GM21528 (cell line): ENCODE results near the gene PLEKHM2.

Source experiments
- ATAC-seq: cut with Tn5 transposase; IDR thresholded peaks from one replicate; pipeline ENCODE4 v1.9.1; 2021; ENCODE audit warnings: mild to moderate bottlenecking, moderate library complexity; ENCODE audit not compliant: unreplicated experiment, low FRiP score

Gene PLEKHM2

DNA sequence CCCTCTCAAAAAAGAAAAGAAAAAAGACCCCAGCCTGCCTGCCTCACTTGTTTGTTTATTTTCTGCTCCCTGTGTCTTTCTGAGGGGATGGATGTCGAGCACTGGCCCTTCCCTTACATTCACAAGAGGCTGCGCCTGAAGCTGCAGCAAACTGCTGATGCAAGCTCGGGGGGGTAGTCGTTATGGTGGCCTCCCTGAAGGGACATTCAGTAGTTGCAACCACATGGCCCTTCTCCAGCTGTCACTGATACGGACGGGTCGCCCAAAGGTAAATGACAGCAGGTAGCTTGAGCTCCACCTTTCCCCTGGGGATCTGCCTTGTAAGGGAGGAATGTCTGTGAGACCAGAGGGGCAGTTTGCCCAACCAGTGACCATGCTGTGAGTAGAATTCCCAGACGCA lies 17.7 kb downstream of the PLEKHM2 start:
- no peak for ATAC-seq

DNA sequence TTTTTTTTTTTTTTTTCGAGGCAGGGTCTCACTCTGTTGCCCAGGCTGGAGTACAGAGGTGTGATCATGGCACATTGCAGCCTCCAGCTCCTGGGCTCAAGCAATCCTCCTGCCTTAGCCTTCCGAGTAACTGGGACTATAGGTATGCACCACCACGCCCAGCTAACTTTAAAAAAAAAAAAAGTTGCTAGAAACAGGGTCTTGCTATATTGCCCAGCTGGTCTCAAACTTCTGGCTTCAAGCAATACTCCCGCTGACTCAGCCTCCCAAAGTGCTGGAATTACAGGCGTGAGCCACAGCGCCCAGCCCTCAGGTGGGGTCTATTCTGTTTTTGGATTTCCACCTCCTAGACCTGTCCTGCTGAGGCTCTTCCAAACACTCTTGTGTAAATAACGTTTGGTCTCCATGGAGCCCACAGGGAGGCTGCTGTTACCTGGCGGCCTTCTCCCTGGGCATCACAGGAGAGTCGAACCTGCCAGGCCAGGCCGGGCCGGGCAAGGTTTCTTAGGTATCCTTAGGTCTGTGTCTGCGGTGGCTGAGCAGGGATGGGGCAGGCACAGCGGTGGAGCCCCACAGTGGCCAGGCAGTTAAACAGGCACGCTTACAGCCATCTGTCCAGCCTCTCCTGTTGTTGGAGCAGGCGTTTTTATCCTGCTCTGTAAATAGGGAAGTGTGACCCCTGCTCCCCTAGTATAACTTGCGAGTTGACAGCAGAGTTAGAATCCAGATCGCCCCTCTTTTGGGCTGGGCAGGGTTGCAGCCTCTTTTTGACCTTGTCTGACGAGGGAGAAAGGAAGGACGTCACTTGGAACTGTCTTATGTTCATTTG lies 18.8 kb downstream of the PLEKHM2 start:
- no peak for ATAC-seq

DNA sequence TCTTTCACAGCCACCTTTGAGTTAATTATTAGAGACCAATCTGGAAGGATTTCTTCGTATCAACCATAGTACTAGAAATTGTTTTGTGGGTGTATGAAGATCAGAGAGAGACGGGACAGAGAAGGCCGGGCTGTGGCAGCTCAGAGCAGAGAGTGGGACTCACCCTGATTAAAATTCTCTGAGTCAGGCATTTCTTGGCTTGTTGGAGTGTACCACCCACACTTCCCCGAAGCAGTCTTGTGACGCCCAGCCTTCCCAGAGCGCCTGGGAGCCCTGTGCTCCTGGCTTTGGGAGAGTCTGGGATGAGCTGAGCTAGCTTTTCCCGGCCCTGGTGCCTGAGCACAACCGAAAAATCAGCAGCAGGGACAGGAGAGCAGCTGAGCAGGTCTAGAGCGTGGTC lies 19.4 kb downstream of the PLEKHM2 start:
- ATAC-seq, result no peak

DNA sequence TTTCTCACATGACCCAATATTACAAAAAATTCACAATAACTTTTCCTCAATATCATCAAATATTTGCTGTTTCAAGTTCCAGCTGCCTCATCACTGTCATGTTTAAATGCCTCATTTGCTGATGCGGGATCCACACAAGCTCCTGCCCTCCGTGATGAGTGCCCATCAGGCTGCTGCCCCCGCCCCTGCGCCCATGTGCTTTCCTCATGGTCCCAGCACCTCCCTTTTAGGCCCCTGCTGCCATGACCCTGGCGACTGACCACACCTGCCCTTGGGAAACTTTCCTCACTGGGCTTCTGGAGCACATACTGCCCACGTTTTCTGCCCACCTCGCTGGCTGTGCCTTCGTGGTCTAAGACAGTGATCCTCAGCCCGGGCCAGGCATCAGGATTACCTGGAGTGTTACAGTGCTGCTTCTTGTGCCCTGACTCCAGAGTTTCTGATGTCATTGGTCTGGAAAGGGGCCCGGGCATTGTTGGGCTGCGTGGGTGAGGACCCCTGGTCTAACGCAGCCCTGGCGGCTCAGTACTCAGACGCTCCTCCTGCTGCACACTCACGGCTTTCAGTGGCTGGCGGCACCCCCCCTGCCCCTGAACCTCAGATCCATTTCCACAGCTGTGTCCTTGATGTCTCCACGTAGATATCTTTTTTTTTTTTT lies 20.5 kb downstream of the PLEKHM2 start:
- ATAC-seq, result no peak

DNA sequence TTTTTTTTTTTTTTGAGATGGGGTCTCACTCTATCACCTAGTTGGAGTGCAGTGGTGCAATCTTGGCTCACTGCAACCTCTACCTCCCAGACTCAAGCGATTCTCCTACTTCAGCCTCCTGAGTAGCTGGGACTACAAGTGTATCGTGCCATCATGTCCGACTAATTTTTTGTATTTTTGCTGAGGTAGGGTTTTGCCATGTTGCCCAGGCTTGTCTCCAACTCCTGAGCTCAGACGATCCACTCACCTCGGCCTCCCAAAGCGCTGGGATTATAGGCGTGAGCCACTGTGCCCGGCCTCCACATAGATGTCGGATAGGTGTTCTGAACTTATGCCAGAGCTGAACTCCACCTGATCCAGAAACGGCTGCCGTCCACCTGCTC lies 21.1 kb downstream of the PLEKHM2 start:
- no peak for ATAC-seq

DNA sequence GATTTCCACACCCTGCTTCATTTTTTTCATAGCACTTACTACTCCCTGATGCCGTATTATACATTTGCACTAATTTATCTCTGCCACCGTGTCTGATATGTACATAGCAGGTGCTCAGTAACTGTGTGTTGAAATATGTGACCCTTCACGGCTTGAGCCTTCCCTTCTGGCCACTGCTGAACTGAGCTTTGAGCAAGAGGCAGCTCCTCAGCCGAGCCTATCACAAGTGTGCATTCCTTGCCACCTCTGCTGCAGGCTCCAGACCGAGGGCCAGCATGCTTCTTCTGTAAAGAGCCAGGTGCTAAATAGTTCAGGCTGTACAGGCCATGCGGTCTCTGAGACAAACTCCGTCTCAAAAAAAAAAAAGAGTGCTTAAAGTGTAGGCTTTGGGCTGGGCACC lies 22.6 kb downstream of the PLEKHM2 start:
- no peak for ATAC-seq

DNA sequence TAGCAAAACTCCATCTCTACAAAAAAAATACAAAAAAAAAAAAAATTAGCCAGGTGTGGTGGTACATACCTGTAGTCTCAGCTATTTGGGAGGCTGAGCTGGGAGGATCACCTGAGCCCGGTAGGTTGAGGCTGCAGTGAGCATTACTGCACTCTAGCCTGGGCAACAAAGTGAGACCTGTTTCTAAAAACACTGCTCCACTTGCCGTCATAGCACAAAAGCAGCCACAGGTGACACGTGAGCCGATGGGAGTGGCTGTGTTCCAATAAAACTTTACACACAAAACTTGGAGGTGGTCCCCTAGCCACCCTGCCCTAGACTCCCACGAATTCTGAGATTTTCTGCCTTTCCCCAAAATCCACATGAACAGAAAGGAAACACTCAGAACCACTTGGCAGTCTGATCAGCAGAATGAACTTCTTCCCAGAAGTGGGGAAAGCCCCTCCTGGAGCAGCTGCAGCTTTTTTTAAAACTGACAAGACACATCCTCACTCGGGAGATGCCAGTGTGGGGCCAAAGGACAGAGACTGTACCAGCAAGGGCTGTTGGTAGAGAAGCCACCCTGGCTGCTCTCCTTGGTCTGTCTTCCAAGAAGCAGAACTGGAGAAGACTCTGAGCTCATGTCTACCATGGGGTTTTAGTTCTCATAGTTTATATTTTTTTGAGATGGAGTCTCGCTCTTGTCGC lies 23.3 kb downstream of the PLEKHM2 start:
- ATAC-seq, result no peak

DNA sequence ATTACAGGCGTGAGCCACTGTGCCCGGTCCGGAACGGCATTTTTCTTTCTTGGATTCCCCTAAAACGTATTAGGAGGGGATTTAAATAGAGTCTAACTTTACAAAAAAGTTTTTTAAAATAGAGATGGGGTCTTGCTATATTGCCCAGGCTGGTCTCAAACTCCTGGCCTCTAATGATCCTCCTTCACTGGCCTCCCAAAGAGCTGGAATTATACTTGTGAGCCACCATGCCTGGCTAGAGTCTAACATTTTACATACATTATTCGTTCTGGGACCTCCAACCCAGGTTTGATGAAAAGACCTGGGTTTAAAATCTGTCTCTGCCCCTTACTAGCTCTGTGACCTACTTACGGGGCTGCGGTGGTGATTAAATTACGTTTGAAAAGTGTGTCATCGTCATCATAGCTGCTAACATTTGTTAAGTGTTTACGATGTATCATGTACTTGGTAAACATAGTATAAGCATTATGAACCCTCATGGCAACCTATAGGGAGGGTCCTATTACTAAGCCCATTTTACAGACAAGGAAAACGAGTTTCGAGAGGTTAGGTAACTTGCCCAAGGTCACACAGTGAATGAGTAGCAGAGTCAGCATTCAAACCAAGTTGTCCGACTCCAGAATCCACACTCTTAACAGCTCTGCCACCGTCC lies 24.5 kb downstream of the PLEKHM2 start:
- ATAC-seq, result no peak

DNA sequence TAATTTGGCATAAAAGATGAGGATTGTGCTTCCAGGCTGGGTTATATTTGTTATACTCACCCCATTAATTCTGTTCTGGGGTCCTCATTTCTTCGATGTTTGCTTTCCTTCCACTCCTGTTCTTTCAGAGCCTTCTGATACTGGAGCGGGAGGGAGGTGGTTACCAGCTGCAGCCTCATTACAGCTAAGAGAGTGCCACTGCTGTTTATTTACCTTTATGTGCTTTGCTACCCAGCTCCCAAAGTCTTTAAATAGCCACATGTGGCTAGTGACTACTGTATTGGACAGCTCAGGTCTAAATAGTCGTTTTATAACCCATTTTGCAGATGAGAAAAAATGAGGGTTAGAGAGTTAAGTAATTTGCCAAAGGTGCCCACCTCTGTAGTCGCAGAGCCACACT lies 25.1 kb downstream of the PLEKHM2 start:
- ATAC-seq, result no peak

DNA sequence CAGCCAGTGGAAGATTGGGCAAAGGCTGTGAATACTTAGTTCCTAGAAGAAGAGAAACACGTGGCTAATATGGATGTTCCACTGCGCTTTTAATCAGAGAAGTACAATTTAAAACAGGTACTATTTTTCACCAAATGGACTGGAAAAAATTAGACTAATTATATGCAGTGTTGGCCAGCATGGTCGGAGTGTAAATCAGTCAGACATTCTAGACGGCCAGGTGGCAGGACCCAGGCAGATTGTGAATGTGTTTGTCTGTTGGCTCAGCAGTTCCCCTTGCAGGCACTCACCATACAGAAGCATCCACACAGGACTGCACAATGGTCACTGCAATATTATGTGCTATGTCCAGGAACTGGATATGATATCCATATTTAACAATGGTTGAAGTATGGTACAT lies 28.0 kb downstream of the PLEKHM2 start:
- no peak for ATAC-seq

DNA sequence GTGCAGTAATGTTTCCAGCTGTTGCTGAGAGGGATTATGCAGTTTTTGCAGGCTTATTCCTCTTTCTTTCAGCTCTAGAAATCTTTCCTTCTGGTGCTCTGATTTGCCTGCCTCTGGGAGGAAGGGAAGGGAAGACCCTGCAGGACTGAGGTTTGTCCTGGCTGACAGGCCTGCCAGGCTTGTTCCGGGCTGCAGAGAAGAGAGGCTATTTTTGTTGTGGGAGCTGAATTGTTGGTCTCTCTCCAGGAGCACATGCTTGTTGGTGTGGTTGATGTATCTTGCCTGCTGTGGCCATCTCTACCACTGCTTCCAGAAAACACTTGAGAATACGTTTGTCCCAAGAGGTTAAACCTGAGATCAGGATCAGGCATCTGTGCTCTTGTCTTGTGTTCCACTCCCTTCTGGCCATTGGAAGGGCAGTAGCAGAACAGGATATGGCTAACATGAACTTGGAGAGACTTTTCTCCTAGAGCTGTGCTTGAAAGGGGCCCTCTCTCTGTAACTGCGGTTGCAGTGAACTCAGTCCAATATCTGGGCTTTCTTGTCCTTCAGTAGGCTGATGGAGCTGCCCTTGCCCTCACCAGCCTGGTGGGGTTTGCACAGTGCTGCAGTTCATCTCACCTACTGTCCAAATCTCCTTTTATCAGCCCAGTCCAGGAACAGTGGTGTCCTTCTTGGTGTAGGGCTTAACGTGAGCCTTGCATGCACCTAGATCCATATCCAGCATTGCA lies 30.5 kb downstream of the PLEKHM2 start:
- no peak for ATAC-seq

DNA sequence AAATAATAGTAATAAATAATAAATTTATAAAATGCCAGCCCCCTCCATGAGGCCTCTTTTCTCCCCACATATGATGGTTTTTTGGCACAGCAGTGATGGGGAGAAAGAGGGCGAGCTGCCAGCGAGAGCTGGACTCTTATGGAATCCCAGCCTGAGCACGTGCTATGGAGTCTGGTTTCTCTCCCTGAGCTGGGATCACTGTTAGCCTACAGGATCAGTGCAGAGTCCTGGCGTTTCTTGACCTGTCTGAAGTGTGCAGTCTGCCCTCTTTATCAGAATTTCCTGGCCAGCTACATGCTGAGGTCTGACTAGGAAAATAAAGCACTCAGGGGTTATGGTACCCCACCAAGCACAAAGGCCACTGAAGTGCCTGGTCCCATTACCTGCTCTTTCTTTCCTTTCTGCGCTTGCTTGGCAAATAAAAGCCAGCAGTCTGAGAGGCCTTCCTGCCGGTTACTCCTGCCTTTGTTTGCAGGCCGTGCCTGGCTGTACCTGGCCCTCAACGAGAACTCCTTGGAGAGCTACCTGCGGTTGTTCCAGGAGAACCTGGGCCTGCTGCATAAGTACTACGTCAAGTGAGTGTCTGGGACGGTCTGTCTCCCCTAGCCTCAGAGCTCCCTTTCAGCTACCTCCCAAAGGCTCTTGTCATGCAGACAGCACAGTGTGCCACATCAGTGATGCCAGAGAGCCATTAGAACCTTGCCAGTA lies 33.5 kb downstream of the PLEKHM2 start:
- no peak for ATAC-seq

DNA sequence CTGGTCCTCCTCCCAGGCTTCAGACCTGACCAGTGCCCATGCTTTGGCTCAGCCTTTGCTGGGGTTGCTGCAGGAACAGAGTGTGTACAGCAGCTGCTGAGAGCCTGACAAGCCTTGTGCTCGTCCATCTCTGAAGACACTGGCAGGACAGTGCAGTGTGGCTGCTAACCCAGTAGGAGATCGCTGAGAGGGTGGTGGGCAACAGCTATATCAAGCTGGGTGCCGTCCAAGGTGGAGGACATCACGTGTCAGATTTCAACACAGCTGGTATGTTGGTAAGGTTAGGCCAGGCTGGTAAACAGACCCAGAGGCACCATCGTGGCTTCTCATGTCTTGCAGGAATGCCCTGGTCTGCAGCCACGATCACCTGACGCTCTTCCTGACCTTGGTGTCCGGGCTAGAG lies 34.1 kb downstream of the PLEKHM2 start:
- no peak for ATAC-seq

DNA sequence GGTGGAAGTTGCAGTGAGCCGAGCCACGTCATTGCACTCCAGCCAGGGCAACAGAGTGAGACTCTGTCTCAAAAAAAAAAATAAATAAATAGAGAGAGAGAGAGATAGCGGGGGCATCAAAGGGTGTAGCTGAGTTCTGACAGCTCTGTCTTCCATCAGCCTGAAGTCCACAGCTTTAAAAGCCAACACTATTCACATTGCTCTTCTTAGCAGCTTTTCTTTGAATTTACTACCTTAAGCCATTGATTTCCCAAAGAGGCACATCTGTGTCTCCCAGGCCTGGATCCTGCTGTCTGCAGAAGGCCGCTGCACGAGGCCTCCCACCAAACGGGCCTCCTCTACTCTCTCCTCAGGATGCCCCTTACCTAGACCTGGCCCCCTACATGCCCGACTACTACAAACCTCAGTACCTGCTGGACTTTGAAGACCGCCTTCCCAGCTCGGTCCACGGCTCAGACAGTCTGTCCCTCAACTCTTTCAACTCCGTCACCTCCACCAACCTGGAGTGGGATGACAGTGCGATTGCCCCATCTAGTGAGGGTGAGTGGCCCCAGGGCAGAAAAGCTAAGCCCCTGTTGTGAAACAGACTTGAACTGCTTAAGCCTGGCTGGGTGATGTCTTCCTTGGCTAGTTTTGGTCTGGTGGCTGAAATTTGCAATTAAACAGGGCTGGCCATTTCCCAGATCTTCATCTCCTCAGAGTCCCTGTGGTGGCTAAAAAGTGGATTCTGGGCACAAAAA lies 35.4 kb downstream of the PLEKHM2 start:
- ATAC-seq, result no peak

DNA sequence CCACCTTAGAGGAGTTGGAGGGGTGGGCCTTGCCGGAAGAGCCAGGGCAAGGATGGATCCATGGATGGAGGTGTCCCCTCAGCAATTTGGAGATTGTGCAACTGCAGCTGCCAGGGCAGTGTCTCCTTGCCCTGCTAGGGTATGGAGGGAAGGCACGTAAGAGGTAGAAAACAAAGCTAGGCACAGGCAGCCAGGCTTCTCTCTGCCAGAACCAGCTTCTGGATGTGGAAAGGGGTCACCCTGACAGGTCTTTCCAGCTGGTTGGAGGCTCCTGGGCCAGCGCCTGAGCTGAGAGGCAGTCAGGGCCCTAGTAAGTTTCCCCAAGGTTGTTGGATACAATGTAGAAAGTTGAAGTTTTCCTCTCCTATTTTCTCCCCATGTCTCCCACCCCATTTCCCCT lies 36.7 kb downstream of the PLEKHM2 start:
- ATAC-seq, result no peak

DNA sequence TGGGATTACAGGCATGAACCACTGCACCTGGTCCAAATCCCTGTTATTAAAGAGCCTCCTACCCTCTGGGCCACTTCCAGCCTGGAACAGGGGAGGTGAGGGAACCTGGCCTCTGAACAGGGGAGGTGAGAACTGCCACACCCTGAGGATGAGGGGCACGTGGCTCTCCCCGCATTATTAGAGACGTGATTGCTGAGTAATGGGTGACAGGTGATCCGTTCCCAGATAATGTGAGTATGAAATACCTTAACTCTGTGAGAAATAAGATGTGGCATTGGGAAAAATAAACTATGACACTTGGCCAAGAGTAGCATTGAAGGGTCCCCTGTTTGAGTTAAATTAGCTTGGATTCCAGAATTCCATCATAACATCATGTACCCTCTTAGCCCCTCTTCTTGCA lies 38.3 kb downstream of the PLEKHM2 start:
- no peak for ATAC-seq

DNA sequence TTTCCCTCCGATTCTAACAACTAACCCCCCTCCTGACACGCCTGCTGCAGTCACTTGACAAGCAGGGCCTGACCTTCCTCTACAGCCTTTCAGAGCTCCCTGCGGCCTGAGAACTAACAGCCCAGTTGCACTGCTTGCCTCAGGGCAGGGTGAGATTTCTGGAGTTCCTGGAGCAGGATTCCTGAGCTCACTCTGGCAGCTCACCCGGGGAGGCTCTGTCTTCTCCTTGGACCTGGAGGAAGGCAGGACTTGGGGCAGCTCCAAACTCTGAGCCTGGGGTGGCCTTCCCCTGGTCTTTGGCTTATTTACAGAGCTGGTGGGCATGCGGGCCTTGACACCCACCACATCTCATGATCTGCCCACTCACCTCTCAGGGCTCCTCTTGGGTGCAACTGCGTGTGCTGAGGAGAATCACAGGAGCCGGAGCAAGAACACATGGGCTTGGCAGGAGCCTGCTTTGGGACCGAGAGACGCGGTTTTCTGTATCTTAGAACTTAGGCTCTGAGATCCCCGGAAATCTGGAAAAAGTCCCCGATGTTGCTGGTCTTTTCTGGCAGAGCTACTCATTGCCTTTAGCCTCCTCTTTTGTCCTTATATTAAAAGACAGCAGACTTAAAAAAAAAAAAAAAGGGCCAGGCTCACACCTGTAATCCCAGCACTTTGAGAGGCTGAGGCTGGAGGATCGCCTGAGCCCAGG lies 38.9 kb downstream of the PLEKHM2 start:
- no peak for ATAC-seq

DNA sequence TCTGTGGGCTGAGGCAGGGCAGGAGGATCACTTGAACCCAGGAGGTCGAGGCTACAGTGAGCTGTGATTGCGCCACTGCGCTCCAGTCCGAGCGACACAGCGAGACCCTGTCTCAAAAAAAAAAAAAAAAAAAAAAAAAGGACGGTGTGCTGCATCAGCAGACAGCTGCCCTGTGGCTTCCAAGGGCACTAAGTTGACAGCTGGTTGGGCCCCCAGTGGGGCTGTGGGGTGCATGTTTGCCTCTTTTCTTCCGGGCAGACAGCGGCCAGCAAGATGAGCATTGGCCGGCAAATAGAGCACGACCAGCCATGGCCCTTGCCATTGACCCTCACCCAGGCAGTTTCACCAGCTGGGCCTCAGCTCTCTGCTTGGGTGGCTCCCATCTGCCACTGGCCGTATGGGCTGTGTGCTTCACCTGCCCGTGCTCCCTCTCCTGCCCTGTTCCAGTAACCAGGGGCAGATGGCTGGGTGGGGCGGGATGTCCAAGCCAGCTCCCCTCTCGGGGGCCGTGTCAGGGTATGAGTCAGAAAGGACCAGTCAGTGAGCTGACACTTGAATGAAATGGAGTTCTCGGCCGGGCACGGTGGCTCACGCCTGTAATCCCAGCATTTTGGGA lies 39.6 kb downstream of the PLEKHM2 start:
- no peak for ATAC-seq
